GM18517 (cell line): ENCODE data around the gene MTTP.

Source experiments
- ATAC-seq: cut with Tn5 transposase; IDR thresholded peaks from one replicate; pipeline ENCODE4 v1.9.1; 2021; ENCODE audit warnings: mild to moderate bottlenecking, moderate library complexity; ENCODE audit not compliant: unreplicated experiment

Gene MTTP

GRCh38 chr4:99591757-99592156, 17.1 kb downstream of the MTTP start:
- no peak for ATAC-seq

GRCh38 chr4:99593781-99594641, 19.4 kb downstream of the MTTP start:
- no peak for ATAC-seq

GRCh38 chr4:99594818-99595217, 20.2 kb downstream of the MTTP start:
- ATAC-seq, result no peak

- ATAC-seq, result no peak
Observed at GRCh38 chr4:99606716-99607115, 32.1 kb downstream of the MTTP start.

DNA sequence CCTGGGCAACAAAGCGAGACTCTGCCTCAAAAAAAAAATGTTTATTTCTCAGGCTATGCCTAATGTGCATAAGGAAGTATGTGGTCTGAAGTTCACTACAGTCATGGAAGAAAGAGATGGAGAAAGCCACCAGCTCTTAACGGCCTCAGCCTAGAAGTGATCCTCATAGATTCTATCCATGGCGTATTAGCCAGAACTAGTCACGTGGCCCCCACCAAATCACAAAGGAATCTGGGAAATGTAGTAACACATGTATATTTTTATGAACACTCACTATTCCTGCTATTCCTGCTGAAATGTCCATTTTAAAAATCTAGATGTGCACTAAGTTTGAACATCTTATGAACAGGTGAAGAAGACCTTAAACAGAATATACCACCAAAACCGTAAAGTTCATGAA, 33.8 kb downstream of the MTTP start:
- ATAC-seq, result no peak

DNA sequence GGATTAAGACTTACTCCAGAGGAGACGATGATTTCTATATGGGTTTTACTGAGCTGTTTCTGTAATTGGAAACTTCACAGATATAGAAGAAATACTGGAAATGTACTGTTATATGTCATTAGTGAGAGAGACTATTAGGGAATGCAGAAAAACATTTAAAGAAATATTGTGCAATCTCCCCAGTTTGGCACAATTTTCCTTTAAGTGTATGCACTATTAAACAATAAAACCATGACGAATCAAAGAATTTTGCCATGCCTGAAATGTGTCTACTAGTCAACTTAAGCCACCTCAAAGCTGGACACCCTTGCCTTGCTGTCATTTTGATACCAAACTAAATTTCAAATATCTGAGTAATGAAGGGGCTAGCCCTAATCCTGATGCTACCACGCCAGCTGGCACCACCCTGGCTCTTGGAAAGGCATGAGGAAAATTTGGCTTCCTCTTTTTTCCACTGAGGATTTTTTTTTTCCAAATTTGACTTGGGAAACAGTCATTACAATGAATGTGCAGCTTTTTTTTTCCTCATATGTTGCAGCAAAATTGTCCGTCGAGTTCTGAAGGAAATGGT, 36.1 kb downstream of the MTTP start:
- ATAC-seq, result no peak

GRCh38 chr4:99612281-99612680, 37.7 kb downstream of the MTTP start:
- no peak for ATAC-seq

- ATAC-seq, result no peak
Observed at GRCh38 chr4:99612704-99613103, 38.1 kb downstream of the MTTP start.

DNA sequence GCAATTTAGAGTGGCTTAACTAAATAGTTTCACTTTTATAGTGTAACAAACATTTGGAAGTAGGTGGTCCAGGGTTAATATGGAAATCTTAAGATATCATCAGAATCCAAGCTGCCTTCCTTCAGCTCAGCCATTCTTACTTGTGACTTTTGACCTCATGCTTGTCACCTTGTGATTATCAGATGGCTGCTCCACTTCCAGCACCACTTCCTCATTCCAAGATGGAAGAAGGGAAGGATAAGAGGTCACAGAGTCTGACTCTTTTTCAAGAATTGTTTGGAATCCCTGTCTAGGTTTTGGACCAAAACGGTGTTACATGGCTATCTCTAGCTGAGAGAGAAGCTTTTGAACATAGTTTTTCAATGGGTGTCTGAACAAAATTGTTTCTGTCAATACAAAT, 39.9 kb downstream of the MTTP start:
- no peak for ATAC-seq

GRCh38 chr4:99615170-99615820, 40.7 kb downstream of the MTTP start:
- no peak for ATAC-seq

DNA sequence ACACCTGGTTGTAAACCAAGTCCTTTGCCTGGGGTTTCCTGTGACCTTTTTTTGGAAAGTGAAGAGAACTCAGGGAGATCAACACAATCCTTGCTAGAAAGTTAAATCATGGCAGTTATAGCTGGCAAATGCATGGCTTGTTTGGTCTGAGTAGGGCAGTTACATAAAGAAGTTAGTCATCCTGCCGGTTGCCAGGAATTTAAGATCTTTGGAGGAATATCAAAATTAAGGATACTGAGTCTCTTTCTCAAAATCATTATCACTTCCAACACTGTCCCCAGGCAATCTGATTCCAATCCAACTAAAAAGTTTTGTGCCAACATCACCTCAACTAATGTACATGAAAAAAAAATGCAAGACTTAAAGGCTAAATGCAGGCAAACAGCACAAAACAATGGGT, 42.8 kb downstream of the MTTP start:
- ATAC-seq, result no peak

DNA sequence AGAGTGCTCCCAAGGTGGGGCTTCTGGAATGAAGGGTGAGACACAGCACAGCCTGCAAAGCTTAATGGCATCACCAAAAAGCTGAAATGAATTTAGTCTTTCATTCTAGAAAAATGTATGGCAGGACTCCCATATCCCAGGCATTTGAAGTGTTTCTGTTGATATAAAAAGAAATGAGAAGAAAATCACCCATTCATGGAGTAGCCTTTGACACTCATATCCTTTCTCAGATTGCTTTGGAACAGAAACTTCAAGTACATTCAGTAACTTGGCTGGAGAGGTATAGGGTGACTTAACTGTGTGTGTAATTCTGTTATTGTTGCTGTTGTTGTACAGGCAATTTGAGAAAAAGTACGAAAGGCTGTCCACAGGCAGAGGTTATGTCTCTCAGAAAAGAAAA, 47.7 kb downstream of the MTTP start:
- ATAC-seq, result no peak

DNA sequence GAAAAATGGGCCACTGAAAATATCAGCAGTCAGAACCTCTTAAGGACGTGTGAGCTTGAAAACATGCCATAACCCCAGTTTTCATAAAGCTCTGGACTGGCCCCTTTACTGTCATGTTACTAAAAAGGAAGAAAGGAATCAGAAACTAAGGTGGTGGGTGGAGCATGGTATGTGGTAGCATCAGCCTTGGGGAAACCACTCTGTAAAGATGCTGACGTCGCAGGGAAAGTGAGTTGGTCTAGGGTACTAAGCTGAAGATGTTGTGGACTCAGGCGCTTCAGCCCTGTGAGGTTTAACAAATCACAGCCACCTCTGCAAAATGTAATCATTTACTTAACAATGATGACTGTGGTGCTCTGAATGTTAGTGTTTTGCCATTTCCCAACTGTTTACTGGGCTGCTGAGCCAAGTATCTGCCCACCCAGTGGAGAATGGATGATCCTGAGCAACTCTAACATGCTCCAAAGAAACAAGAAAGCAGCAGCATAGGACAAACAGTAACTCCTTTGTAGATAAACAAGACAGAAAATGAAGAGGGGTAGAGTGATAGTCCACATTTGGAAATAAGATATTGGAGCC, 49.6 kb downstream of the MTTP start:
- ATAC-seq, result no peak

DNA sequence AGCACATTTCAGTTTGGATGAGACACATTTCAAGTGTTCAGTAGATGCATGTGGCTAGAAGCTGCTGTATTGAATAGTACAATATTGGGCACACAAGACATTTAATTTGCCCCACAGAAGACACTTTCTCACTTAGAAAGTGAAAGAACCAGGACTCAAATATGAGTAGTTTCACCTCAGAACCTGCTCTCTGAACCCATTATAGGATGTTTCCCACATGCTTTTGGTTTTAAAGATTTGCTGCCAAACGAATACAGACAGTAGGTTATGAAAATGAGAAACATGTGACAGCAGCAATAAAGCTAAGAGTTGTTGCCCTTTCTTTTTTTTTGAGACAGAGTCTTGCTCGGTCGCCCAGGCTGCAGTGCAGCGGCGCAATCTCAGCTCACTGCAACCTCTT, 50.7 kb downstream of the MTTP start:
- ATAC-seq, result peak; percentile 72

GRCh38 chr4:99628040-99628439, 53.4 kb downstream of the MTTP start:
- no peak for ATAC-seq

DNA sequence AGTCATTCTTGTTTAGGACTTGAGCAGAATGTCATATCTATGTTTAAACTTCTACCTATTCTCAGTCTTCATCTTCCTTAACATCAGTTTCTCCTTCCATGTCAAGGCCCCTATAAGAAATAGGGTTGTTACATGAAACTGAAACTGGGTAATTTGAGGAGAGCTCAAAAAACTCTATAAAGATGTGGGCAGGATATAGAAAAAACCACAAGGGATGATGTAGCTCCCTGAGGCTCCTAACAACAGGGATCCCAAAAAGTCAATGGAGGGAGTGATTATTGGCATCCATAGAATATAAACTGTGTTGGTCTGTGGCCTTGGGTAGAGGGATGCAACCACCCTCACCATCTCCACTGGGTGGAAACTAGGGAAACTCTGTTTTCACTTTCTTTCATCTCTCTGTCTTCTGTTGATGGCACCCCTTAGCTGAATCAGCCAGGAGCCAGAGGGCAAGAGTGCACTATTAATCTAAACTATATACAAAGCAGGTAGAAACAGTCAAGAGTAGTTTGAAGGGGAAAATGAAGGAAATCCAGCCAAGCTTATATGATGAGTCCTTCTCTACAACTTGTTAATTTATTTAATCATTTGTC, 55.4 kb downstream of the MTTP start:
- ATAC-seq, result no peak

DNA sequence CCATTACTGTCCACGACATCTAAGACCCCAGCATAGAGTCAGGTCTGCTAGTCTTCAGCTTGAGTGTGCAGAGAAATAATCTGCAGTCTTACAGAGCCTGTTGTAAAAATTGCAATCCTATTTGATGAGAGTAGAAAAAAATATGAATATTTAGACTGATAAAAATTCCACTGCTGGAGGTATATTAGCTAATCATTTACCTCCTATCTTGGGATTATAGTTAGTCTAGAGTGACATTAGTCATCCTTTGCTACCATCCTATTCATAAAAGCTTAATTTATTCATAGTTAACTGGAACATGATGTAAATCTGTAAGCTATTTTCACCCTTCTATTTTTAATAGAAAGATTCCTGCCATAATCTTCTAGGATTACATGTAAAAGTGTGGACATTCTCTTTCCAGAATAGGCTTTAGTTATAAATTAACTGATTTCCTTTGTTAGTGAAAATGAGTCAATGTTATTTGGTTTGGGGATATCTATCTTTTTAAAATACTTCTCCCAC, 56.3 kb downstream of the MTTP start:
- ATAC-seq, result no peak

- ATAC-seq, result no peak
Observed at GRCh38 chr4:99633772-99634171, 59.1 kb downstream of the MTTP start.

GRCh38 chr4:99634742-99635360, 60.2 kb downstream of the MTTP start:
- no peak for ATAC-seq

- ATAC-seq, result no peak
Observed at GRCh38 chr4:99635601-99636000, 61.0 kb downstream of the MTTP start.

DNA sequence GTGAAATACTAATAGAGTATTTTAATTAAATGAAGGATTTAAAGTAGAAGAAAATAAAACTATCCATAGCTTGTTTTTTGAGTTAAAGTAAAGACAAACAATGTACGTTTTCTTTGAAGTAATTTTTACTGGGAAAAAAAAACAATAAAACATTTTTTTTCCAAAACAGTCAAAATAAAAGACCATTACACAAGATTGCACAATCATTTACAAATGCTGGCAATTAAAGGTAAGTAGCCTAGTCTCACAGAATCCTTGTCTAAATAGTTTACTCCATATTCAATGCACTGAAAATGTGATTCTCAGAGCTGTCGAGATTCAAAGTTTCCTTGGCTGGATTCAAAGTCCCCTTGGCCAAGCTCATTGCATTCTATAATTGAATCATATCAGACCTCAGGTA, 61.8 kb downstream of the MTTP start:
- no peak for ATAC-seq
